CD4-positive, alpha-beta T cell (primary cell): ENCODE data around the gene C11orf54. TPM values are rescaled to one million over a fixed set of nuclear protein-coding genes. Genes with fewer than 3 reads are reported as not detected.

Experiments used
- ATAC-seq: fragments of 200-7000 bp; cut with Tn5 transposase; one replicate; pipeline ENCODE4 v1.10.0; 2022; ENCODE audit warnings: mild to moderate bottlenecking; ENCODE audit not compliant: poor library complexity
- CTCF ChIA-PET: fragments of 350-600 bp; sonication (Branson Sonifier 250); formaldehyde crosslinking; loops from one replicate; lab custom pipeline; 2021; ENCODE audit warnings: antibody characterized with exemption, inconsistent platforms; lab: Charles Lee
- POLR2A ChIA-PET: fragments of 350-600 bp; sonication (Branson Sonifier 250); formaldehyde crosslinking; loops from one replicate; lab custom pipeline; 2021; ENCODE audit warnings: antibody characterized with exemption, inconsistent platforms; lab: Charles Lee
- DNase-seq, 14 experiments: peaks; one replicate each; pipeline ENCODE4 v3.0.0-alpha.2; 2013 to 2020; ENCODE audit warnings: mixed read lengths in 2 of 14
- H3K27ac ChIP-seq, 2 donors: one replicate each; pipeline versions ENCODE4 v1.5.1 to v1.7.0; 2013; ENCODE audit warnings: low read length in 2 of 2, low read depth in 1 of 2, mild to moderate bottlenecking in 1 of 2
- H3K27me3 ChIP-seq, 2 experiments: 1 replicate in 1 of 2; 2 replicates in 1 of 2; pipeline versions ENCODE4 v1.6.1 to v1.7.0; 2013; ENCODE audit warnings: low read length in 2 of 2, control low read depth in 1 of 2, mild to moderate bottlenecking in 1 of 2, moderate library complexity in 1 of 2; ENCODE audit not compliant: insufficient read depth in 2 of 2, control insufficient read depth in 1 of 2
- H3K36me3 ChIP-seq: one replicate; pipeline ENCODE4 v1.6.1; 2013; ENCODE audit warnings: low read length, control low read depth; ENCODE audit not compliant: insufficient read depth
- H3K4me1 ChIP-seq: one replicate; pipeline ENCODE4 v1.6.1; 2013; ENCODE audit warnings: low read length, control low read depth; ENCODE audit not compliant: insufficient read depth
- H3K4me3 ChIP-seq: one replicate; pipeline ENCODE4 v1.5.1; 2013; ENCODE audit warnings: mild to moderate bottlenecking, low read length, moderate library complexity
- H3K9me3 ChIP-seq, 2 experiments: 1 replicate in 1 of 2; 2 replicates in 1 of 2; pipeline versions ENCODE4 v1.6.1 to v1.7.0; 2013; ENCODE audit warnings: low read length in 2 of 2, mild to moderate bottlenecking in 2 of 2, control low read depth in 1 of 2, moderate library complexity in 1 of 2; ENCODE audit not compliant: control insufficient read depth in 1 of 2, insufficient read depth in 1 of 2
- H3K27ac Mint-ChIP-seq: one replicate; pipeline ENCODE4 v1.8.0; 2020; ENCODE audit warnings: mixed read lengths
- H3K27me3 Mint-ChIP-seq: one replicate; pipeline ENCODE4 v1.8.0; 2021; ENCODE audit warnings: mixed read lengths
- H3K36me3 Mint-ChIP-seq: one replicate; pipeline ENCODE4 v1.8.0; 2021; ENCODE audit warnings: low read depth, mixed read lengths
- H3K4me1 Mint-ChIP-seq: one replicate; pipeline ENCODE4 v1.8.0; 2021; ENCODE audit warnings: low read depth, mixed read lengths
- H3K4me3 Mint-ChIP-seq: one replicate; pipeline ENCODE4 v1.8.0; 2020; ENCODE audit warnings: mild to moderate bottlenecking, mixed read lengths
- H3K9me3 Mint-ChIP-seq: one replicate; pipeline ENCODE4 v1.8.0; 2020; ENCODE audit warnings: mixed read lengths
- intact Hi-C, 2 experiments: fragments of 100-400 bp; cut with DNase I in 1 of 2; cut with micrococcal nuclease in 1 of 2; formaldehyde crosslinking; loops; one replicate each; pipeline versions ENCODE4 v1.15.1 to v1.9.0; 2023 to 2025; cut with DNase I, micrococcal nuclease
- total RNA-seq, 174 experiments: library from RNA in 2 of 174; stranded (reverse) in 2 of 174; gene quantifications; one replicate each; pipeline ENCODE4 v1.2.3 and lab custom pipeline; 2021 to 2026
- TF ChIP-seq, protein P1 (sequence below): fragments of 200-600 bp; IDR thresholded peaks from one replicate; pipeline ENCODE4 v1.8.0; 2022; ENCODE audit warnings: antibody characterized with exemption, mild to moderate bottlenecking

Gene C11orf54
- total RNA-seq, 2 experiments from 2014 or later, result 6.8 to 8.0 TPM

DNA sequence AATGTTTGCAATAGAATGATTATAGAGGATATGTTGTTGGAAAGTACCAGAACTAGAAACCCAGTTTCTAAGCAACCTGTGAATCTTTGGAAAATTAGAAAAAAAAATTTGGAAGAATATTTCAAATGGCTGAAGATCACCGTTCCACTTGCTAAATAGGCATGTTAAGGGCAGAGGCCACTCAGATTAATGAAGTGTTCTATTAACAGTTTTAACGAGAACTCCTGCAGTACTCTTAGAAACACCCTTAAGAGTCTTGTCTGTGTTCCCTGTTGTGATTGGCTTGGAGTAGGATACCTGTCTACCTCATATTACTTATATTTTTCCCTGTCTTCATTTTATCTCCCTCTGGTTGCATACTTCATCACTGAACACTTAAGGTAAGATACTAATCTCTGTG lies 4.6 kb downstream of the C11orf54 start:
- Histone ChIP-seq H3K27ac (no peak overlapping the region), H3K27me3 (no peaks in the 10 kb centered on the region), H3K4me1 (peaks cover 11% of the 10 kb centered on the region), H3K9me3 (no peaks in the 10 kb centered on the region), H3K4me3 (no peak overlapping the region), H3K36me3 (peaks cover 18% of the 10 kb centered on the region)
- Mint-ChIP-seq H3K4me1 (peaks cover 32% of the 10 kb centered on the region), H3K27ac (no peak overlapping the region), H3K9me3 (no peaks in the 10 kb centered on the region), H3K27me3 (no peaks in the 10 kb centered on the region), H3K4me3 (no peak overlapping the region), H3K36me3 (peaks cover 31% of the 10 kb centered on the region)
- ATAC-seq (no peak), DNase-seq (no peak)
- intact Hi-C loops, result no loop called here
- ChIA-PET POLR2A (no interaction called here), CTCF (interaction anchor here (1.2 kb wide), 1 partner anchor 36 kb away, joined by 3 read pairs; no protein-coding TSS in a partner anchor)
- TF ChIP-seq, protein P1, sequence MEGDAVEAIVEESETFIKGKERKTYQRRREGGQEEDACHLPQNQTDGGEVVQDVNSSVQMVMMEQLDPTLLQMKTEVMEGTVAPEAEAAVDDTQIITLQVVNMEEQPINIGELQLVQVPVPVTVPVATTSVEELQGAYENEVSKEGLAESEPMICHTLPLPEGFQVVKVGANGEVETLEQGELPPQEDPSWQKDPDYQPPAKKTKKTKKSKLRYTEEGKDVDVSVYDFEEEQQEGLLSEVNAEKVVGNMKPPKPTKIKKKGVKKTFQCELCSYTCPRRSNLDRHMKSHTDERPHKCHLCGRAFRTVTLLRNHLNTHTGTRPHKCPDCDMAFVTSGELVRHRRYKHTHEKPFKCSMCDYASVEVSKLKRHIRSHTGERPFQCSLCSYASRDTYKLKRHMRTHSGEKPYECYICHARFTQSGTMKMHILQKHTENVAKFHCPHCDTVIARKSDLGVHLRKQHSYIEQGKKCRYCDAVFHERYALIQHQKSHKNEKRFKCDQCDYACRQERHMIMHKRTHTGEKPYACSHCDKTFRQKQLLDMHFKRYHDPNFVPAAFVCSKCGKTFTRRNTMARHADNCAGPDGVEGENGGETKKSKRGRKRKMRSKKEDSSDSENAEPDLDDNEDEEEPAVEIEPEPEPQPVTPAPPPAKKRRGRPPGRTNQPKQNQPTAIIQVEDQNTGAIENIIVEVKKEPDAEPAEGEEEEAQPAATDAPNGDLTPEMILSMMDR, result no peak

DNA sequence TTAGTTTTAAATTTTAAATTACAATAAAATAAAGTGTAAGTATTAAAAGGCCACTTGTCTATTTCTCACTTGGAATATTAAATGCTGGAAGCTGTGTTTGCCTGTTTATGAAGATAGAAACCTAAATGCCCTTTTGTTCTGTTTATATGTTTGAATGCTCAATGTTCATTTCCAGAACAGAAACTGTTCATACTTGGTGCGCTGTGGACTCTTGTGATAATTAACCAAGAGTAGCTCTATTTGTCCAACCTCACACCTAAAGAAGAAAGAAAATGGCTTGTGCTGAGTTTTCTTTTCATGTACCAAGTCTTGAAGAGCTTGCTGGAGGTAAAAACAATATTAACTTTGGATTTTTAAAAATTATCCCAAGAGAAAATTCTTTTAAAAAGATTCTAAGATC lies 5.7 kb downstream of the C11orf54 start:
- TF ChIP-seq, protein P1, result no peak
- ChIA-PET CTCF (no interaction called here), POLR2A (no interaction called here)
- Mint-ChIP-seq H3K27ac (no peak overlapping the region), H3K4me3 (no peak overlapping the region), H3K9me3 (no peaks in the 10 kb centered on the region), H3K27me3 (no peaks in the 10 kb centered on the region), H3K4me1 (peaks cover 23% of the 10 kb centered on the region), H3K36me3 (peaks cover 21% of the 10 kb centered on the region)
- H3K27me3 ChIP-seq, result no peaks in the 10 kb centered on the region
- no peak for DNase-seq
- no peak for ATAC-seq
- peaks cover 6% of the 10 kb centered on the region for H3K4me1 ChIP-seq
- H3K36me3 ChIP-seq, result peaks cover 18% of the 10 kb centered on the region
- H3K9me3 ChIP-seq, result no peaks in the 10 kb centered on the region
- no peak overlapping the region for H3K4me3 ChIP-seq
- intact Hi-C loops, result no loop called here
- no peak overlapping the region for H3K27ac ChIP-seq

DNA sequence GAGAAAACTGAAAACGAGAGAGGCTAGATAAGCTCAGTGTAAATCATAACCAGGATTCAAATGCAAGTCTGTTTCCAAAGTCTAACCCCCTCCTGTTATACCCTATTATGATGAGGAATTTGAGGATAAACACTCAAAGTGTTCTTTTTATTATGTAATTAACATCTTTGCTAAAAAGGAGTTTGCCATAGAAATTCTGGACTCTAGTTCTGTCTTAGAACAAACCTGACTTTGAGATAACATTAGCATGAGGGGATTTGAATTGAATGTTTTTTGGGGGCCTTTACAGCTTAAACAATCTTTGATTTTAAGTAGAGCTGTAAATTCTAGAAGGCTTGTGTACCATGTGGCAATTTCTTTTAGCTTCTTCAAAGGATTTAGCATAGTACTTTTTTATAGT lies 9.5 kb downstream of the C11orf54 start:
- ChIA-PET POLR2A (interaction anchor here (1.0 to 1.4 kb wide), 2 partner anchors 10 to 33 kb away, joined by 3 to 4 read pairs; partner anchors contain the start of genes C11orf54, MED17 and TAF1D), CTCF (interaction anchor here (0.7 kb wide), 1 partner anchor 659 kb away, joined by 3 read pairs; no protein-coding TSS in a partner anchor)
- no peaks in the 10 kb centered on the region for H3K4me1 ChIP-seq
- H3K36me3 Mint-ChIP-seq, result peaks cover 39% of the 10 kb centered on the region
- H3K4me3 ChIP-seq, result no peak overlapping the region
- H3K27me3 Mint-ChIP-seq, result no peaks in the 10 kb centered on the region
- TF ChIP-seq, protein P1, result no peak
- no peak overlapping the region for H3K27ac Mint-ChIP-seq
- no peaks in the 10 kb centered on the region for H3K9me3 ChIP-seq
- DNase-seq (no peak), ATAC-seq (no peak)
- no peaks in the 10 kb centered on the region for H3K9me3 Mint-ChIP-seq
- intact Hi-C loops, result no loop called here
- no peaks in the 10 kb centered on the region for H3K27me3 ChIP-seq
- peaks cover 30% of the 10 kb centered on the region for H3K36me3 ChIP-seq
- no peak overlapping the region for H3K27ac ChIP-seq
- no peak overlapping the region for H3K4me3 Mint-ChIP-seq
- H3K4me1 Mint-ChIP-seq, result peaks cover 5% of the 10 kb centered on the region
